Mesendoderm (in vitro differentiated cells): ENCODE results near the gene RCSD1.

Experiments used
- DNase-seq: peaks from one replicate; pipeline ENCODE4 v3.0.0; 2013
- H2AK5ac ChIP-seq: 2 replicates; pipeline ENCODE4 v1.6.1; 2013; ENCODE audit warnings: low read length, inconsistent platforms
- H2BK120ac ChIP-seq: 2 replicates; pipeline ENCODE4 v1.6.1; 2013; ENCODE audit warnings: low read depth, mild to moderate bottlenecking, low read length, moderate library complexity, mixed read lengths
- H2BK15ac ChIP-seq: replicated peaks from 2 replicates; pipeline ENCODE4 v1.6.1; 2013; ENCODE audit warnings: low read depth, mild to moderate bottlenecking, moderate library complexity
- H2BK5ac ChIP-seq: 2 replicates; pipeline ENCODE4 v1.6.1; 2013; ENCODE audit warnings: low read length, inconsistent platforms
- H3K18ac ChIP-seq: 2 replicates; pipeline ENCODE4 v1.6.1; 2013; ENCODE audit warnings: mild to moderate bottlenecking, low read length, mixed read lengths
- H3K23ac ChIP-seq: one replicate; pipeline ENCODE4 v1.6.1; 2013; ENCODE audit warnings: low read length
- H3K27ac ChIP-seq: 2 replicates; pipeline ENCODE4 v1.5.1; 2013; ENCODE audit warnings: low read depth, mild to moderate bottlenecking, inconsistent platforms, low read length, moderate library complexity
- H3K27me3 ChIP-seq: 2 replicates; pipeline ENCODE4 v1.6.1; 2013; ENCODE audit warnings: low read length, control low read depth, mild to moderate bottlenecking, inconsistent platforms; ENCODE audit not compliant: insufficient read depth, poor library complexity
- H3K36me3 ChIP-seq: 2 replicates; pipeline ENCODE4 v1.6.1; 2013; ENCODE audit warnings: low read length, inconsistent platforms; ENCODE audit not compliant: control insufficient read depth, insufficient read depth
- H3K4ac ChIP-seq: one replicate; pipeline ENCODE4 v1.6.1; 2013; ENCODE audit warnings: low read depth, mild to moderate bottlenecking, low read length, moderate library complexity
- H3K4me1 ChIP-seq: 2 replicates; pipeline ENCODE4 v1.6.1; 2013; ENCODE audit warnings: low read depth, low read length, inconsistent platforms; ENCODE audit not compliant: control insufficient read depth
- H3K4me2 ChIP-seq: 2 replicates; pipeline ENCODE4 v1.6.1; 2013; ENCODE audit warnings: low read length
- H3K4me3 ChIP-seq: 2 replicates; pipeline ENCODE4 v1.5.1; 2013; ENCODE audit warnings: mild to moderate bottlenecking, low read length
- H3K56ac ChIP-seq: one replicate; pipeline ENCODE4 v1.6.1; 2013; ENCODE audit warnings: low read length
- H3K79me1 ChIP-seq: 2 replicates; pipeline ENCODE4 v1.6.1; 2013; ENCODE audit warnings: low read length, inconsistent platforms
- H3K79me2 ChIP-seq: 2 replicates; pipeline ENCODE4 v1.6.1; 2013; ENCODE audit warnings: mild to moderate bottlenecking, low read length; ENCODE audit not compliant: control insufficient read depth, insufficient read depth
- H3K9ac ChIP-seq: 2 replicates; pipeline ENCODE4 v1.6.1; 2013; ENCODE audit warnings: low read length, inconsistent platforms
- H4K5ac ChIP-seq: one replicate; pipeline ENCODE4 v1.6.1; 2013; ENCODE audit warnings: low read length
- H4K8ac ChIP-seq: one replicate; pipeline ENCODE4 v1.6.1; 2013; ENCODE audit warnings: low read depth, mild to moderate bottlenecking, control low read depth, low read length, moderate library complexity
- WGBS: extraction: QIAGEN DNeasy Blood & Tissue Kit; methylation state at CpG from one replicate; pipeline ENCODE4 v1.1.7; 2013; ENCODE audit warnings: low lambda C conversion rate, missing lambda C conversion rate; ENCODE audit not compliant: insufficient coverage; ENCODE audit errors: extremely low coverage; 5-methylcytosine and 5-hydroxymethylcytosine counted together

Gene RCSD1

GRCh38 chr1:167641786-167642500 is 11.9 kb downstream of the RCSD1 start:
- Histone ChIP-seq H2AK5ac (no peak overlapping the region), H4K5ac (no peak overlapping the region), H3K4ac (no peak overlapping the region), H3K79me2 (no peaks in the 10 kb centered on the region), H2BK15ac (no peak overlapping the region), H3K4me3 (no peak overlapping the region), H3K4me2 (no peak overlapping the region), H3K4me1 (peaks cover 16% of the 10 kb centered on the region), H3K18ac (no peak overlapping the region), H3K9ac (no peak overlapping the region), H3K56ac (no peak overlapping the region), H3K36me3 (no peaks in the 10 kb centered on the region), H3K23ac (no peak overlapping the region), H2BK5ac (no peak overlapping the region), H3K27ac (no peak overlapping the region), H3K79me1 (no peaks in the 10 kb centered on the region), H4K8ac (no peak overlapping the region), H3K27me3 (no peaks in the 10 kb centered on the region), H2BK120ac (no peak overlapping the region)
- no peak for DNase-seq
- no CpG with 5 or more reads among the region's 7 CpGs for WGBS

GRCh38 chr1:167642501-167642826 is 12.4 kb downstream of the RCSD1 start:
- H2AK5ac ChIP-seq: no peak overlapping the region
- H3K79me1 ChIP-seq: no peaks in the 10 kb centered on the region
- no peak overlapping the region for H2BK120ac ChIP-seq
- H3K4me2 ChIP-seq: no peak overlapping the region
- H3K4ac ChIP-seq: no peak overlapping the region
- no peak overlapping the region for H3K18ac ChIP-seq
- no peak overlapping the region for H4K5ac ChIP-seq
- H2BK5ac ChIP-seq: no peak overlapping the region
- no peaks in the 10 kb centered on the region for H3K79me2 ChIP-seq
- H3K23ac ChIP-seq: no peak overlapping the region
- no peaks in the 10 kb centered on the region for H3K36me3 ChIP-seq
- no peak overlapping the region for H3K4me3 ChIP-seq
- no peak for DNase-seq
- no peak overlapping the region for H3K56ac ChIP-seq
- no peaks in the 10 kb centered on the region for H3K27me3 ChIP-seq
- H2BK15ac ChIP-seq: no peak overlapping the region
- no CpG with 5 or more reads among the region's 3 CpGs for WGBS
- no peak overlapping the region for H4K8ac ChIP-seq
- H3K27ac ChIP-seq: no peak overlapping the region
- no peak overlapping the region for H3K9ac ChIP-seq
- H3K4me1 ChIP-seq: peaks cover 16% of the 10 kb centered on the region

- no peak overlapping the region for H3K4ac ChIP-seq
- no peak overlapping the region for H3K9ac ChIP-seq
- H3K4me2 ChIP-seq: no peak overlapping the region
- H3K18ac ChIP-seq: no peak overlapping the region
- H2BK120ac ChIP-seq: no peak overlapping the region
- WGBS: 100% methylated on average over 2 of the region's 3 CpGs
- no peak overlapping the region for H3K56ac ChIP-seq
- no peak overlapping the region for H3K23ac ChIP-seq
- H3K27me3 ChIP-seq: no peaks in the 10 kb centered on the region
- peaks cover 16% of the 10 kb centered on the region for H3K4me1 ChIP-seq
- H2BK15ac ChIP-seq: no peak overlapping the region
- no peaks in the 10 kb centered on the region for H3K79me1 ChIP-seq
- H3K79me2 ChIP-seq: no peaks in the 10 kb centered on the region
- H3K27ac ChIP-seq: no peak overlapping the region
- no peaks in the 10 kb centered on the region for H3K36me3 ChIP-seq
- no peak overlapping the region for H4K8ac ChIP-seq
- DNase-seq: no peak
- H2BK5ac ChIP-seq: no peak overlapping the region
- no peak overlapping the region for H3K4me3 ChIP-seq
- no peak overlapping the region for H4K5ac ChIP-seq
- H2AK5ac ChIP-seq: no peak overlapping the region
Observed at GRCh38 chr1:167643441-167643840, 13.4 kb downstream of the RCSD1 start.

- Histone ChIP-seq H2BK120ac (no peak overlapping the region), H3K79me1 (no peaks in the 10 kb centered on the region), H3K27me3 (no peaks in the 10 kb centered on the region), H3K27ac (no peak overlapping the region), H3K23ac (no peak overlapping the region), H3K4me3 (no peak overlapping the region), H2BK15ac (no peak overlapping the region), H3K18ac (no peak overlapping the region), H3K56ac (no peak overlapping the region), H3K4me1 (peaks cover 16% of the 10 kb centered on the region), H3K4me2 (no peak overlapping the region), H3K9ac (no peak overlapping the region), H2AK5ac (no peak overlapping the region), H3K36me3 (no peaks in the 10 kb centered on the region), H4K8ac (no peak overlapping the region), H3K4ac (no peak overlapping the region), H3K79me2 (no peaks in the 10 kb centered on the region), H4K5ac (no peak overlapping the region), H2BK5ac (no peak overlapping the region)
- DNase-seq: no peak
- no CpG with 5 or more reads among the region's 4 CpGs for WGBS
Observed at GRCh38 chr1:167644551-167644950, 14.5 kb downstream of the RCSD1 start.

- no peak overlapping the region for H2BK15ac ChIP-seq
- H3K4me1 ChIP-seq: peaks cover 16% of the 10 kb centered on the region
- H3K18ac ChIP-seq: no peak overlapping the region
- no peak overlapping the region for H3K4me3 ChIP-seq
- H3K56ac ChIP-seq: no peak overlapping the region
- no peaks in the 10 kb centered on the region for H3K36me3 ChIP-seq
- H3K27ac ChIP-seq: no peak overlapping the region
- no peak overlapping the region for H2BK5ac ChIP-seq
- no CpG with 5 or more reads among the region's 3 CpGs for WGBS
- H3K27me3 ChIP-seq: no peaks in the 10 kb centered on the region
- H2BK120ac ChIP-seq: no peak overlapping the region
- no peak overlapping the region for H2AK5ac ChIP-seq
- peak; percentile 51 for DNase-seq
- H3K23ac ChIP-seq: no peak overlapping the region
- no peaks in the 10 kb centered on the region for H3K79me1 ChIP-seq
- no peak overlapping the region for H4K8ac ChIP-seq
- H3K4ac ChIP-seq: no peak overlapping the region
- no peak overlapping the region for H3K9ac ChIP-seq
- no peaks in the 10 kb centered on the region for H3K79me2 ChIP-seq
- H4K5ac ChIP-seq: no peak overlapping the region
- no peak overlapping the region for H3K4me2 ChIP-seq
Observed at GRCh38 chr1:167645140-167645541, 15.1 kb downstream of the RCSD1 start.
